ENCODE results near the gene PRRC2B. TPM values are rescaled to one million over a fixed set of nuclear protein-coding genes. Genes with fewer than 3 reads are reported as not detected.
"Not testable (repeated sequence)": the region's sequence is repeated elsewhere in the genome, so short reads cannot be mapped to it uniquely, and the experiment has no call there.

Gene PRRC2B
- total RNA-seq, 1 donor from 2014 or later = 235 TPM

- TF ChIP-seq CTCF (IDR thresholded peaks at IDR 0.05) = peak; percentile 80
- no peak for DNase-seq (ENCODE audit: low spot score)
- Mint-ChIP-seq H3K4me1 (ENCODE audit: low read depth) (peaks cover 9% of the 10 kb centered on the region), H3K36me3 (ENCODE audit: low read depth) (no peaks in the 10 kb centered on the region), H3K4me3 (ENCODE audit: unreplicated experiment) (no peak overlapping the region), H3K9me3 (ENCODE audit: low read depth) (no peaks in the 10 kb centered on the region), H3K27ac (ENCODE audit: unreplicated experiment) (peak overlapping the region; percentile 60), H3K27me3 (ENCODE audit: low read depth) (no peaks in the 10 kb centered on the region)
Measured at GRCh38 chr9:131366761-131367401, 27.0 kb upstream of the PRRC2B start.

GRCh38 chr9:131367450-131367849, 26.4 kb upstream of the PRRC2B start:
- peak overlapping the region; percentile 60 for H3K27ac Mint-ChIP-seq (ENCODE audit: unreplicated experiment)

GRCh38 chr9:131370638-131371037, 23.2 kb upstream of the PRRC2B start:
- no peaks in the 10 kb centered on the region for H3K9me3 Mint-ChIP-seq (ENCODE audit: low read depth)
- no peak for TF ChIP-seq CTCF (IDR thresholded peaks at IDR 0.05)
- H3K27me3 Mint-ChIP-seq (ENCODE audit: low read depth) = no peaks in the 10 kb centered on the region
- H3K27ac Mint-ChIP-seq (ENCODE audit: unreplicated experiment) = no peak overlapping the region
- no peak for DNase-seq (ENCODE audit: low spot score)
- no peaks in the 10 kb centered on the region for H3K36me3 Mint-ChIP-seq (ENCODE audit: low read depth)
- peaks cover 21% of the 10 kb centered on the region for H3K4me1 Mint-ChIP-seq (ENCODE audit: low read depth)
- H3K4me3 Mint-ChIP-seq (ENCODE audit: unreplicated experiment) = no peak overlapping the region

More at GRCh38 chr9:131367450-131367849, 26.4 kb upstream of the PRRC2B start:
- no peaks in the 10 kb centered on the region for H3K27me3 Mint-ChIP-seq (ENCODE audit: low read depth)
- peaks cover 12% of the 10 kb centered on the region for H3K4me1 Mint-ChIP-seq (ENCODE audit: low read depth)
- no peak overlapping the region for H3K4me3 Mint-ChIP-seq (ENCODE audit: unreplicated experiment)
- no peak for TF ChIP-seq CTCF (IDR thresholded peaks at IDR 0.05)
- H3K36me3 Mint-ChIP-seq (ENCODE audit: low read depth) = no peaks in the 10 kb centered on the region
- no peaks in the 10 kb centered on the region for H3K9me3 Mint-ChIP-seq (ENCODE audit: low read depth)
- no peak for DNase-seq (ENCODE audit: low spot score)

GRCh38 chr9:131372599-131372973, 21.3 kb upstream of the PRRC2B start:
- H3K4me1 Mint-ChIP-seq (ENCODE audit: low read depth) = peaks cover 12% of the 10 kb centered on the region
- H3K4me3 Mint-ChIP-seq (ENCODE audit: unreplicated experiment) = peak overlapping the region; percentile 93
- H3K27ac Mint-ChIP-seq (ENCODE audit: unreplicated experiment) = peak overlapping the region; percentile 96
- not testable (repeated sequence) for H3K36me3 Mint-ChIP-seq (ENCODE audit: low read depth); DNase-seq (ENCODE audit: low spot score); H3K27me3 Mint-ChIP-seq (ENCODE audit: low read depth); H3K9me3 Mint-ChIP-seq (ENCODE audit: low read depth)

- H3K27ac Mint-ChIP-seq (ENCODE audit: unreplicated experiment); DNase-seq (ENCODE audit: low spot score); H3K9me3 Mint-ChIP-seq (ENCODE audit: low read depth); H3K27me3 Mint-ChIP-seq (ENCODE audit: low read depth); H3K36me3 Mint-ChIP-seq (ENCODE audit: low read depth): not testable (repeated sequence)
- peaks cover 12% of the 10 kb centered on the region for H3K4me1 Mint-ChIP-seq (ENCODE audit: low read depth)
- peak overlapping the region; percentile 9 for H3K4me3 Mint-ChIP-seq (ENCODE audit: unreplicated experiment)
Measured at GRCh38 chr9:131374638-131375037, 19.2 kb upstream of the PRRC2B start.

- Mint-ChIP-seq H3K27ac (ENCODE audit: unreplicated experiment) (no peak overlapping the region), H3K27me3 (ENCODE audit: low read depth) (no peaks in the 10 kb centered on the region), H3K4me3 (ENCODE audit: unreplicated experiment) (no peak overlapping the region), H3K9me3 (ENCODE audit: low read depth) (no peaks in the 10 kb centered on the region), H3K4me1 (ENCODE audit: low read depth) (peaks cover 13% of the 10 kb centered on the region), H3K36me3 (ENCODE audit: low read depth) (no peaks in the 10 kb centered on the region)
- TF ChIP-seq CTCF (IDR thresholded peaks at IDR 0.05) = no peak
- no peak for DNase-seq (ENCODE audit: low spot score)
Measured at GRCh38 chr9:131379056-131379455, 14.8 kb upstream of the PRRC2B start.
